ENCODE measurements around the gene PAK1. TPM values are rescaled to one million over a fixed set of nuclear protein-coding genes. Genes with fewer than 3 reads are reported as not detected.
"Not testable (repeated sequence)": the region's sequence is repeated elsewhere in the genome, so short reads cannot be mapped to it uniquely, and the experiment has no call there.

The PAK1 gene
- polyA plus RNA-seq, 1 donor, result 81.0 TPM

GRCh38 chr11:77301510-77301909, 172.4 kb downstream of the PAK1 start, which contains the start of gene GDPD4:
Gene GDPD4 (minus strand): TSS chr11:77301686. CDS start chr11:77285137, 16,549 bp downstream.
- Histone ChIP-seq H3K36me3 (ENCODE audit: control insufficient read depth, insufficient read depth, low read length) (no peaks in the 10 kb centered on the region), H3K27ac (ENCODE audit: low read length) (no peak within 1 kb of the TSS), H3K27me3 (ENCODE audit: control insufficient read depth, insufficient read depth, low read length) (no peaks in the 10 kb centered on the region), H3K4me1 (ENCODE audit: control insufficient read depth, insufficient read depth, low read length) (no peaks in the 10 kb centered on the region), H3K4me3 (ENCODE audit: low read length) (no peak within 1 kb of the TSS), H3K9me3 (ENCODE audit: control insufficient read depth, low read depth, low read length) (peaks cover 2% of the 10 kb centered on the region)
- 100% methylated on average over 1 of the region's 15 CpGs for WGBS (ENCODE audit: insufficient coverage, low lambda C conversion rate)
- DNase-seq, result no peak

- Histone ChIP-seq H3K4me1 (ENCODE audit: control insufficient read depth, insufficient read depth, low read length) (no peaks in the 10 kb centered on the region), H3K27me3 (ENCODE audit: control insufficient read depth, insufficient read depth, low read length) (no peaks in the 10 kb centered on the region), H3K27ac (ENCODE audit: low read length) (no peak overlapping the region), H3K9me3 (ENCODE audit: control insufficient read depth, low read depth, low read length) (peaks cover 2% of the 10 kb centered on the region), H3K4me3 (ENCODE audit: low read length) (no peak overlapping the region), H3K36me3 (ENCODE audit: control insufficient read depth, insufficient read depth, low read length) (no peaks in the 10 kb centered on the region)
- no peak for DNase-seq
- WGBS (ENCODE audit: insufficient coverage, low lambda C conversion rate), result 90% methylated on average over 2 of the region's 5 CpGs
These were observed 173.2 kb downstream of the PAK1 start for GRCh38 chr11:77300695-77301094.

GRCh38 chr11:77300028-77300427, 173.9 kb downstream of the PAK1 start:
- not testable (repeated sequence) for H3K36me3 ChIP-seq (ENCODE audit: control insufficient read depth, insufficient read depth, low read length); H3K27ac ChIP-seq (ENCODE audit: low read length); H3K4me1 ChIP-seq (ENCODE audit: control insufficient read depth, insufficient read depth, low read length); H3K9me3 ChIP-seq (ENCODE audit: control insufficient read depth, low read depth, low read length); DNase-seq; H3K27me3 ChIP-seq (ENCODE audit: control insufficient read depth, insufficient read depth, low read length); H3K4me3 ChIP-seq (ENCODE audit: low read length)
- no CpG with 5 or more reads among the region's 6 CpGs for WGBS (ENCODE audit: insufficient coverage, low lambda C conversion rate)

GRCh38 chr11:77299528-77299993, 174.3 kb downstream of the PAK1 start:
- no peaks in the 10 kb centered on the region for H3K4me1 ChIP-seq (ENCODE audit: control insufficient read depth, insufficient read depth, low read length)
- 100% methylated on average over 1 of the region's 2 CpGs for WGBS (ENCODE audit: insufficient coverage, low lambda C conversion rate)
- no peak overlapping the region for H3K27ac ChIP-seq (ENCODE audit: low read length)
- H3K27me3 ChIP-seq (ENCODE audit: control insufficient read depth, insufficient read depth, low read length), result no peaks in the 10 kb centered on the region
- no peak overlapping the region for H3K4me3 ChIP-seq (ENCODE audit: low read length)
- no peak for DNase-seq
- H3K9me3 ChIP-seq (ENCODE audit: control insufficient read depth, low read depth, low read length), result peaks cover 2% of the 10 kb centered on the region
- no peaks in the 10 kb centered on the region for H3K36me3 ChIP-seq (ENCODE audit: control insufficient read depth, insufficient read depth, low read length)

- no peak for DNase-seq
- Histone ChIP-seq H3K27ac (ENCODE audit: low read length) (no peak overlapping the region), H3K9me3 (ENCODE audit: control insufficient read depth, low read depth, low read length) (no peaks in the 10 kb centered on the region), H3K4me1 (ENCODE audit: control insufficient read depth, insufficient read depth, low read length) (no peaks in the 10 kb centered on the region), H3K36me3 (ENCODE audit: control insufficient read depth, insufficient read depth, low read length) (no peaks in the 10 kb centered on the region), H3K4me3 (ENCODE audit: low read length) (no peak overlapping the region), H3K27me3 (ENCODE audit: control insufficient read depth, insufficient read depth, low read length) (no peaks in the 10 kb centered on the region)
- WGBS (ENCODE audit: insufficient coverage, low lambda C conversion rate), result 86% methylated on average over 3 of the region's 3 CpGs
These were observed 179.9 kb downstream of the PAK1 start for GRCh38 chr11:77294040-77294439.

GRCh38 chr11:77289737-77290136, 184.2 kb downstream of the PAK1 start:
- 66% methylated on average over 2 of the region's 4 CpGs for WGBS (ENCODE audit: insufficient coverage, low lambda C conversion rate)
- no peaks in the 10 kb centered on the region for H3K27me3 ChIP-seq (ENCODE audit: control insufficient read depth, insufficient read depth, low read length)

GRCh38 chr11:77287615-77288273, 186.2 kb downstream of the PAK1 start:
- no peak for DNase-seq
- H3K27me3 ChIP-seq (ENCODE audit: control insufficient read depth, insufficient read depth, low read length), result no peaks in the 10 kb centered on the region
- no peak overlapping the region for H3K27ac ChIP-seq (ENCODE audit: low read length)
- H3K4me3 ChIP-seq (ENCODE audit: low read length), result no peak overlapping the region
- H3K9me3 ChIP-seq (ENCODE audit: control insufficient read depth, low read depth, low read length), result no peaks in the 10 kb centered on the region
- H3K4me1 ChIP-seq (ENCODE audit: control insufficient read depth, insufficient read depth, low read length), result no peaks in the 10 kb centered on the region
- 81% methylated on average over 4 of the region's 5 CpGs for WGBS (ENCODE audit: insufficient coverage, low lambda C conversion rate)
- H3K36me3 ChIP-seq (ENCODE audit: control insufficient read depth, insufficient read depth, low read length), result no peaks in the 10 kb centered on the region

More at GRCh38 chr11:77289737-77290136, 184.2 kb downstream of the PAK1 start:
- H3K36me3 ChIP-seq (ENCODE audit: control insufficient read depth, insufficient read depth, low read length), result no peaks in the 10 kb centered on the region
- H3K4me3 ChIP-seq (ENCODE audit: low read length), result no peak overlapping the region
- H3K4me1 ChIP-seq (ENCODE audit: control insufficient read depth, insufficient read depth, low read length), result no peaks in the 10 kb centered on the region
- no peak for DNase-seq
- H3K9me3 ChIP-seq (ENCODE audit: control insufficient read depth, low read depth, low read length), result no peaks in the 10 kb centered on the region
- no peak overlapping the region for H3K27ac ChIP-seq (ENCODE audit: low read length)

- no peak for DNase-seq
- WGBS (ENCODE audit: insufficient coverage, low lambda C conversion rate), result 100% methylated on average over 1 of the region's 3 CpGs
These were observed 186.8 kb downstream of the PAK1 start for GRCh38 chr11:77287136-77287535.

GRCh38 chr11:77284476-77285468, 189.1 kb downstream of the PAK1 start:
- no peaks in the 10 kb centered on the region for H3K4me1 ChIP-seq (ENCODE audit: control insufficient read depth, insufficient read depth, low read length)
- 74% methylated on average over 3 of the region's 6 CpGs for WGBS (ENCODE audit: insufficient coverage, low lambda C conversion rate)

More at GRCh38 chr11:77287136-77287535, 186.8 kb downstream of the PAK1 start:
- Histone ChIP-seq H3K4me1 (ENCODE audit: control insufficient read depth, insufficient read depth, low read length) (no peaks in the 10 kb centered on the region), H3K27me3 (ENCODE audit: control insufficient read depth, insufficient read depth, low read length) (no peaks in the 10 kb centered on the region), H3K9me3 (ENCODE audit: control insufficient read depth, low read depth, low read length) (no peaks in the 10 kb centered on the region), H3K36me3 (ENCODE audit: control insufficient read depth, insufficient read depth, low read length) (no peaks in the 10 kb centered on the region), H3K27ac (ENCODE audit: low read length) (no peak overlapping the region), H3K4me3 (ENCODE audit: low read length) (no peak overlapping the region)

GRCh38 chr11:77283101-77283500, 190.8 kb downstream of the PAK1 start:
- Histone ChIP-seq H3K4me1 (ENCODE audit: control insufficient read depth, insufficient read depth, low read length) (no peaks in the 10 kb centered on the region), H3K36me3 (ENCODE audit: control insufficient read depth, insufficient read depth, low read length) (no peaks in the 10 kb centered on the region), H3K4me3 (ENCODE audit: low read length) (no peak overlapping the region), H3K27ac (ENCODE audit: low read length) (no peak overlapping the region), H3K27me3 (ENCODE audit: control insufficient read depth, insufficient read depth, low read length) (no peaks in the 10 kb centered on the region), H3K9me3 (ENCODE audit: control insufficient read depth, low read depth, low read length) (no peaks in the 10 kb centered on the region)
- DNase-seq, result no peak
- 83% methylated on average over 1 of the region's 3 CpGs for WGBS (ENCODE audit: insufficient coverage, low lambda C conversion rate)

More at GRCh38 chr11:77284476-77285468, 189.1 kb downstream of the PAK1 start:
- peak overlapping the region; percentile 11 for H3K27ac ChIP-seq (ENCODE audit: low read length)
- no peak for DNase-seq
- H3K9me3 ChIP-seq (ENCODE audit: control insufficient read depth, low read depth, low read length), result no peaks in the 10 kb centered on the region
- H3K36me3 ChIP-seq (ENCODE audit: control insufficient read depth, insufficient read depth, low read length), result no peaks in the 10 kb centered on the region
- H3K27me3 ChIP-seq (ENCODE audit: control insufficient read depth, insufficient read depth, low read length), result no peaks in the 10 kb centered on the region
- H3K4me3 ChIP-seq (ENCODE audit: low read length), result no peak overlapping the region
